WI38 (cell line): ENCODE results near the gene CDR2.

ENCODE experiments used
- H3K4me3 ChIP-seq: 2 replicates; pipeline ENCODE4 v1.5.1; 2011; ENCODE audit warnings: low read depth, mild to moderate bottlenecking, control low read depth, low read length
- TF ChIP-seq, protein P1 (sequence below): IDR thresholded peaks from 2 replicates; pipeline ENCODE4 v1.5.1; 2012; ENCODE audit warnings: low read depth, mild to moderate bottlenecking, control low read depth, low read length

Gene CDR2

DNA sequence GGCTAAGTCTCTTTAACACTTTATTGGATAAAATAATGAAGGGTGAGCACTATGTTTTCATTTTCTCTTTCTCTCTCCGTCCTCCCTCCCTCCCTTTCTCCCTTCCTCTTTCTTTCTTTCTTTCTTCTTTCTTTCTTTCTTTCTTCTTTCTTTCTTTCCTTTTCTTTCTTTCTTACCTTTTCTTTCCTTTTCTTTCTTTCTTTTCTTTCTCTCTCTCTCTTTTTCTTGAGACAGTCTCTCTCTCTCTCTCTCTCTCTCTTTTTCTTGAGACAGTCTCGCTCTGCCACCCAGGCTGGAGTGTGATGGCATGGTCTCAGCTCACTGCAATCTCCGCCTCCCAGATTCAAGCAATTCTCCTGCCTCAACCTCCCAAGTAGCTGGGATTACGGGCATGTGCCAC is 21.5 kb upstream of the CDR2 start:
- TF ChIP-seq, protein P1, sequence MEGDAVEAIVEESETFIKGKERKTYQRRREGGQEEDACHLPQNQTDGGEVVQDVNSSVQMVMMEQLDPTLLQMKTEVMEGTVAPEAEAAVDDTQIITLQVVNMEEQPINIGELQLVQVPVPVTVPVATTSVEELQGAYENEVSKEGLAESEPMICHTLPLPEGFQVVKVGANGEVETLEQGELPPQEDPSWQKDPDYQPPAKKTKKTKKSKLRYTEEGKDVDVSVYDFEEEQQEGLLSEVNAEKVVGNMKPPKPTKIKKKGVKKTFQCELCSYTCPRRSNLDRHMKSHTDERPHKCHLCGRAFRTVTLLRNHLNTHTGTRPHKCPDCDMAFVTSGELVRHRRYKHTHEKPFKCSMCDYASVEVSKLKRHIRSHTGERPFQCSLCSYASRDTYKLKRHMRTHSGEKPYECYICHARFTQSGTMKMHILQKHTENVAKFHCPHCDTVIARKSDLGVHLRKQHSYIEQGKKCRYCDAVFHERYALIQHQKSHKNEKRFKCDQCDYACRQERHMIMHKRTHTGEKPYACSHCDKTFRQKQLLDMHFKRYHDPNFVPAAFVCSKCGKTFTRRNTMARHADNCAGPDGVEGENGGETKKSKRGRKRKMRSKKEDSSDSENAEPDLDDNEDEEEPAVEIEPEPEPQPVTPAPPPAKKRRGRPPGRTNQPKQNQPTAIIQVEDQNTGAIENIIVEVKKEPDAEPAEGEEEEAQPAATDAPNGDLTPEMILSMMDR, result no peak
- no peak overlapping the region for H3K4me3 ChIP-seq

DNA sequence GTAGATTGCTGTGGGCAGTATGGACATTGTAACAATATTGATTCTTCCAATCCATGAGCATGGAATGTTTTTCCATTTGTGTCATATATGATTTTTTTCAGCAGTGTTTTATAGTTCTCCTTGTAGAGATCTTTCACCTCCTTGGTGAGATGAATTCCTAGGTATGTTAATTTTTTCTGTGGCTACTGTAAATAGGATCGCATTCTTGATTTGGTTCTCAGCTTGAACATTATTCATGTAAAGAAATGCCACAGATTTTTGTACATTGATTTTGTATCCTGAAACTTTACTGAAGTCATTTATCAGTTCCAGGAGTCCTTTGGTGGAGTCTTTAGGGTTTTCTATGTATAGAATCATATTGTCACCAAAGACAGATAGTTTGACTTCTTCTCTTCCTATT is 19.7 kb upstream of the CDR2 start:
- TF ChIP-seq, protein P1, result no peak

DNA sequence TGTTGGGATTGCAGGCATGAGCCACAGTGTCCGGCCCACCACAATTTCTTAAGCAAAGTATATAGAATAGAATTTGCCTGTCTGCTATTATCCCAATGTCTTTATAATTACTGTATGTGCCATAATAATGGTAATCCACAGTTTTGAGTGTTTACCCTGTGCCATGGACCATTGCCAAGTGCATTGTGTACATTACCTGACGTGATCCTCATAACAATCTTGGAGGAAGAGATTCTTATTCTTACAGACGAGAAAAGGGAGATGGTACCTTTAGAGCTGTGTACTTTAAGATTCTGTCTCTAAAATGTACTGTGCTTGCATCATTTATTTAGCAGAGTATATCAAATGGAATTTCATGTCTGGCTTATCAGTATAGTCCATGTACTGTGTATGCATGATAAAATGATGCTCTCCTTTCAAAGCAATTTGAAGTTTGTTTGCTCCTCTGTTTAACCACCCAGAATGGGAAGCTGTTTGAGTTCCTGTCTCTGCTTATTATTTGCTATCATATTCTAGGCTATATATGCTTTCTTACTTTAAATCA is 13.8 kb upstream of the CDR2 start:
- H3K4me3 ChIP-seq, result no peak overlapping the region
- TF ChIP-seq, protein P1, result no peak

More for the DNA sequence above, 19.7 kb upstream of the CDR2 start:
- no peak overlapping the region for H3K4me3 ChIP-seq

DNA sequence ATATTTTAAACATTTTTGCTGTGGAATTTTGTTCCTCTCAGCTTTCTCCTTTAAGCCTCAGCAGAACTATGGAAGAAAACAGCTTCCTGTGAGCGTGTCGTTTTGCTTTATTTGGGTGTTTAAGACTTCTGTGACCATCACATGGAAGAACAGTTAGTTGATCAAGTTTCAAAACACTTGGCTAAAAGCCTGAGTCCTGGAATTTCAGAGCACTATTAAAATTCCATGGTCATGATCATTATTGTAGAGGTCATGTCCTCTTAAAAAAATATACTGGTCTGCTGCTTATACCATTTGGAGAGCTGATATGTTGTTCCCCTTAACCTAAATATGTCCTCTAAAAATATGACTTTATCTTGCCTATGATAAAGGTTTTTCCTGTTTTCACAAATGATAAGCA is 12.6 kb upstream of the CDR2 start:
- TF ChIP-seq, protein P1, result no peak
- no peak overlapping the region for H3K4me3 ChIP-seq

DNA sequence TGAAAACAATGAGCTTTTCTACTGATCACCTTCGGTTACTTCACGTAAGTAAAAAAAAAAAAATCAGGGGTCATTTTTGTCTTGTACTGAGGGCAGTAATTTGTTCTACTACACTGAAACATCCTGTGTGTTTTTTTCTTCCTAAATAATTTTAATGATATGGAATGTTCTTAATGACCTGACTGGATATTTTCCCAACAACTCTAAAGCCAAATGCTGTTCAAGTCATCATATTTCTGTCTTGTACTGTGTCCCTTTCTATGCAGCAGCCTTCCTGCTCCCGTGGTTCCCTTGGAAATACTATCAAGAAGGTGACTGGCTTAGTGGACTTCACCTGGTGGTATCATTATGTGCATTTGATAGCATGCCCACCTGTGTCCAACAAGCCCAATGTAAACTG is 10.8 kb upstream of the CDR2 start:
- TF ChIP-seq, protein P1, result no peak
- H3K4me3 ChIP-seq, result no peak overlapping the region

DNA sequence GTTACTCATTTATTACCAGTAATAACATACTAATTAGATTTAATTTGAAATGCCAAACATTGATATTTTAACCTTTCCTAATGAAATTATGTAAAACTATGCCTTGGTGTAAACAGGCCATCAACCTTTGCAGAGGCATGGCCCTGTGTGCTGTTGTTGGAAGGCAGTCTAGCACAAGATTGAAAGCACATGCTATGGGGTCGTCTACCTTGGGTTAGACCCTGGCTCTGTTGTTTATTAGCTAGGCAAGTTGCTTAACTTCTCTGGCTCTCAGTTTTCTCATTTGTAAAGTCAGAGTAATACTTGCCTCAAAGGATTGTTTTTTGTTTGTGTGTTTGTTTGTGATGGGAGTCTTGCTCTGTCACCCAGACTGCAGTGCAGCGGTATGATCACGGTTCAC is 9.4 kb upstream of the CDR2 start:
- TF ChIP-seq, protein P1, result no peak
- no peak overlapping the region for H3K4me3 ChIP-seq

DNA sequence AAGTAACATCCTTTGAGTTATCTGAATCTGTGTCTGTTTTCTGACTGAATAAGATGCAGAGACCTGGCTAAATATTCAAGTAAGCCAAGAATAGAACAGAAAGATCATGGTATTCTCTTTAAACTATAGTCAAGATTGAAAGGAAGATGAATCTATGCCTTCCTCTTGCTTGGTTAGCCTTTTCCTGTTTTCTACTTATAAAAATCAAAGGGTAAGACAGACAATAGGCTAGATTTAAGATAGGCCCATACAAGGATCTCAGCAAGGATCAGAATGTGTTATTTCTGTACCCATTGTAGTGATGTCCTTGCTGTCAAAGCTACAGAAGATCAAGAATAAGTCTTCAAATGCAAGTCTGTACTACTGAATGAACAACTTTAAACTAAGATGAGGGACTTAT is 7.0 kb upstream of the CDR2 start:
- H3K4me3 ChIP-seq, result no peak overlapping the region
- TF ChIP-seq, protein P1, result no peak
